Peyer's patch (tissue), 4 donors: ENCODE data around the gene LRRC72. TPM values are rescaled to one million over a fixed set of nuclear protein-coding genes. Genes with fewer than 3 reads are reported as not detected.

Source experiments
- DNase-seq, 3 donors: peaks; one replicate each; pipeline ENCODE4 v3.0.0-alpha.2; 2017 to 2019
- H3K27ac ChIP-seq, 4 donors: fragments of 200-600 bp; sonication (generic); one replicate each; pipeline ENCODE4 v1.5.1; 2016 to 2019
- H3K27me3 ChIP-seq, 2 donors: fragments of 200-600 bp; sonication (generic); one replicate each; pipeline ENCODE4 v1.5.1; 2019
- H3K36me3 ChIP-seq, 3 donors: fragments of 200-600 bp; sonication (generic); one replicate each; pipeline ENCODE4 v1.5.1; 2016 to 2019
- H3K4me1 ChIP-seq, 4 donors: fragments of 200-600 bp; sonication (generic); one replicate each; pipeline ENCODE4 v1.5.1; 2016 to 2019
- H3K4me3 ChIP-seq, 4 donors: fragments of 200-600 bp; sonication (generic); 1 replicate in 3 of 4; 2 replicates in 1 of 4; pipeline ENCODE4 v1.5.1; 2016 to 2019; ENCODE audit warnings: mild to moderate bottlenecking in 1 of 4
- H3K9me3 ChIP-seq, 4 donors: fragments of 200-600 bp; sonication (generic); one replicate each; pipeline ENCODE4 v1.5.1; 2016 to 2019; ENCODE audit warnings: mild to moderate bottlenecking in 1 of 4
- CTCF ChIP-seq, 6 experiments: fragments of 450-650 bp in 4 of 6; fragments of 200-600 bp in 2 of 6; sonication (generic) in 1 of 6; IDR thresholded peaks; one replicate each; pipeline ENCODE4 v1.5.1; 2017 to 2019; ENCODE audit warnings: antibody characterized with exemption in 6 of 6, mild to moderate bottlenecking in 3 of 6, moderate library complexity in 1 of 6
- POLR2A ChIP-seq, 2 donors: fragments of 450-650 bp; IDR thresholded peaks; one replicate each; pipeline ENCODE4 v1.5.1; 2017; ENCODE audit warnings: antibody characterized with exemption in 2 of 2, mild to moderate bottlenecking in 2 of 2, moderate library complexity in 2 of 2
- total RNA-seq, 4 donors: library from RNA; depleted of rRNA; stranded (reverse); fragments of >200 nt; gene quantifications; one replicate each; pipeline ENCODE4 v1.1.0, GENCODE V29; 2016

The LRRC72 gene
- total RNA-seq, 4 donors from 2014 or later = not detected

GRCh38 chr7:16543456-16543855 lies 16.8 kb downstream of the LRRC72 start:
- TF ChIP-seq CTCF (IDR thresholded peaks at IDR 0.05) = no peak
- TF ChIP-seq POLR2A (IDR thresholded peaks at IDR 0.05) = no peak
- DNase-seq = no peak

GRCh38 chr7:16546921-16547505 lies 20.4 kb downstream of the LRRC72 start:
- no peaks in the 10 kb centered on the region for H3K4me1 ChIP-seq
- H3K36me3 ChIP-seq = no peaks in the 10 kb centered on the region
- no peaks in the 10 kb centered on the region for H3K27me3 ChIP-seq
- H3K27ac ChIP-seq = no peak overlapping the region
- TF ChIP-seq POLR2A (IDR thresholded peaks at IDR 0.05) (no peak), CTCF (IDR thresholded peaks at IDR 0.05) (no peak)
- no peaks in the 10 kb centered on the region for H3K9me3 ChIP-seq
- no peak for DNase-seq
- H3K4me3 ChIP-seq = no peak overlapping the region

More at GRCh38 chr7:16543456-16543855, 16.8 kb downstream of the LRRC72 start:
- Histone ChIP-seq H3K27me3 (no peaks in the 10 kb centered on the region), H3K9me3 (no peaks in the 10 kb centered on the region), H3K4me3 (no peak overlapping the region), H3K36me3 (no peaks in the 10 kb centered on the region), H3K4me1 (no peaks in the 10 kb centered on the region), H3K27ac (no peak overlapping the region)

GRCh38 chr7:16548428-16548827 lies 21.8 kb downstream of the LRRC72 start:
- no peak overlapping the region for H3K4me3 ChIP-seq
- H3K36me3 ChIP-seq = no peaks in the 10 kb centered on the region
- H3K9me3 ChIP-seq = no peaks in the 10 kb centered on the region
- DNase-seq = no peak
- no peak overlapping the region for H3K27ac ChIP-seq
- TF ChIP-seq POLR2A (IDR thresholded peaks at IDR 0.05) (no peak), CTCF (IDR thresholded peaks at IDR 0.05) (no peak)
- no peaks in the 10 kb centered on the region for H3K4me1 ChIP-seq
- no peaks in the 10 kb centered on the region for H3K27me3 ChIP-seq

GRCh38 chr7:16550671-16551070 lies 24.0 kb downstream of the LRRC72 start:
- Histone ChIP-seq H3K36me3 (no peaks in the 10 kb centered on the region), H3K4me3 (no peak overlapping the region), H3K27ac (no peak overlapping the region), H3K9me3 (no peaks in the 10 kb centered on the region), H3K27me3 (no peaks in the 10 kb centered on the region), H3K4me1 (no peaks in the 10 kb centered on the region)
- TF ChIP-seq CTCF (IDR thresholded peaks at IDR 0.05) = no peak
- no peak for TF ChIP-seq POLR2A (IDR thresholded peaks at IDR 0.05)
- no peak for DNase-seq

GRCh38 chr7:16554518-16555236 lies 28.1 kb downstream of the LRRC72 start:
- Histone ChIP-seq H3K27me3 (no peaks in the 10 kb centered on the region), H3K4me3 (no peak overlapping the region), H3K36me3 (no peaks in the 10 kb centered on the region), H3K27ac (no peak overlapping the region), H3K4me1 (no peaks in the 10 kb centered on the region), H3K9me3 (no peaks in the 10 kb centered on the region)
- TF ChIP-seq POLR2A (IDR thresholded peaks at IDR 0.05) (no peak), CTCF (IDR thresholded peaks at IDR 0.05) (no peak)
- no peak for DNase-seq
